Hepatocyte (in vitro differentiated cells): ENCODE results near the gene SERINC2. TPM values are rescaled to one million over a fixed set of nuclear protein-coding genes. Genes with fewer than 3 reads are reported as not detected.

Source experiments
- DNase-seq: peaks from one replicate; pipeline ENCODE4 v3.0.0-alpha.2; 2016; ENCODE audit warnings: low spot score
- H2AFZ ChIP-seq: fragments of 200-600 bp; sonication (generic); 2 replicates; pipeline ENCODE4 v1.6.0; 2016; ENCODE audit warnings: antibody characterized with exemption, mild to moderate bottlenecking
- H3K27ac ChIP-seq: fragments of 200-600 bp; sonication (generic); 2 replicates; pipeline ENCODE4 v1.5.1; 2016; ENCODE audit warnings: mild to moderate bottlenecking
- H3K27me3 ChIP-seq: fragments of 200-600 bp; sonication (generic); 2 replicates; pipeline ENCODE4 v1.6.1; 2016
- H3K36me3 ChIP-seq: fragments of 200-600 bp; sonication (generic); replicated peaks from 2 replicates; pipeline ENCODE4 v1.5.1; 2016; ENCODE audit warnings: low read depth; ENCODE audit not compliant: insufficient read depth
- H3K4me1 ChIP-seq: fragments of 200-600 bp; sonication (generic); 2 replicates; pipeline ENCODE4 v1.5.1; 2016; ENCODE audit warnings: mild to moderate bottlenecking, moderate library complexity; ENCODE audit not compliant: insufficient read depth
- H3K4me2 ChIP-seq: fragments of 200-600 bp; sonication (generic); 2 replicates; pipeline ENCODE4 v1.6.0; 2016
- H3K4me3 ChIP-seq: fragments of 200-600 bp; sonication (generic); 2 replicates; pipeline ENCODE4 v1.5.1; 2016; ENCODE audit warnings: mild to moderate bottlenecking
- H3K79me2 ChIP-seq: fragments of 200-600 bp; sonication (generic); 2 replicates; pipeline ENCODE4 v1.6.0; 2017; ENCODE audit warnings: mild to moderate bottlenecking
- H3K9me2 ChIP-seq: fragments of 200-600 bp; sonication (generic); replicated peaks from 2 replicates; pipeline ENCODE4 v1.6.0; 2017; ENCODE audit warnings: mild to moderate bottlenecking; ENCODE audit not compliant: insufficient read depth
- H3K9me3 ChIP-seq: fragments of 200-600 bp; sonication (generic); 2 replicates; pipeline ENCODE4 v1.5.1; 2016; ENCODE audit warnings: low read depth, mild to moderate bottlenecking
- H4K20me1 ChIP-seq: fragments of 200-600 bp; sonication (generic); 2 replicates; pipeline ENCODE4 v1.6.0; 2016; ENCODE audit warnings: mild to moderate bottlenecking; ENCODE audit not compliant: insufficient read depth, poor library complexity, severe bottlenecking
- CTCF ChIP-seq: fragments of 200-600 bp; sonication (generic); IDR thresholded peaks from 2 replicates; pipeline ENCODE4 v1.5.1; 2016; ENCODE audit warnings: antibody characterized with exemption, mild to moderate bottlenecking; ENCODE audit not compliant: poor library complexity
- EZH2 ChIP-seq: fragments of 200-600 bp; sonication (generic); IDR thresholded peaks from 2 replicates; pipeline ENCODE4 v1.6.1; 2016; ENCODE audit warnings: antibody characterized with exemption, mild to moderate bottlenecking, borderline replicate concordance
- EZH2phosphoT487 ChIP-seq: fragments of 200-600 bp; sonication (generic); IDR thresholded peaks from one replicate; pipeline ENCODE4 v1.6.1; 2018; ENCODE audit warnings: antibody characterized with exemption, mild to moderate bottlenecking, low read depth, moderate library complexity; ENCODE audit not compliant: unreplicated experiment, severe bottlenecking
- WGBS: methylation state at CpG from one replicate; pipeline ENCODE4 v1.1.6; 2016; ENCODE audit warnings: low lambda C conversion rate; ENCODE audit errors: missing lambda C conversion rate; 5-methylcytosine and 5-hydroxymethylcytosine counted together
- polyA plus RNA-seq: library from polyadenylated mRNA; unstranded; fragments of >200 nt; fragmentation: Nextera tagmentation; extraction: Ambion mirVana; gene quantifications from 2 replicates; pipeline ENCODE4 v1.2.1, GENCODE V29; 2016
- total RNA-seq: library from RNA; depleted of rRNA; stranded (reverse); fragments of >200 nt; gene quantifications from 2 replicates; pipeline ENCODE4 v1.2.3, GENCODE V29; 2014

The SERINC2 gene
- total and polyA plus RNA-seq, 2 experiments from 2014 or later = 53.6 to 164 TPM

GRCh38 chr1:31439276-31439675 lies 26.3 kb downstream of the SERINC2 start:
- Histone ChIP-seq H3K36me3 (no peaks in the 10 kb centered on the region), H3K27ac (no peak overlapping the region), H3K79me2 (no peaks in the 10 kb centered on the region), H3K9me3 (no peaks in the 10 kb centered on the region), H3K4me1 (peaks cover 4% of the 10 kb centered on the region), H4K20me1 (no peaks in the 10 kb centered on the region), H3K9me2 (no peaks in the 10 kb centered on the region), H3K27me3 (no peaks in the 10 kb centered on the region), H3K4me2 (no peak overlapping the region), H3K4me3 (no peak overlapping the region), H2AFZ (no peak overlapping the region)
- no peak for DNase-seq
- WGBS = 90% methylated on average over 3 of the region's 3 CpGs
- TF ChIP-seq CTCF (no peak), EZH2 (no peak), EZH2phosphoT487 (no peak)

- 78% methylated on average over 3 of the region's 3 CpGs for WGBS
- Histone ChIP-seq H3K79me2 (no peaks in the 10 kb centered on the region), H4K20me1 (no peaks in the 10 kb centered on the region), H3K4me2 (no peak overlapping the region), H3K4me3 (no peak overlapping the region), H3K36me3 (no peaks in the 10 kb centered on the region), H3K27ac (no peak overlapping the region), H3K4me1 (peaks cover 16% of the 10 kb centered on the region), H2AFZ (no peak overlapping the region), H3K27me3 (no peaks in the 10 kb centered on the region), H3K9me3 (no peaks in the 10 kb centered on the region), H3K9me2 (no peaks in the 10 kb centered on the region)
- no peak for DNase-seq
- no peak for TF ChIP-seq EZH2phosphoT487
- TF ChIP-seq CTCF = no peak
- no peak for TF ChIP-seq EZH2
Measured at GRCh38 chr1:31441073-31441472, 28.1 kb downstream of the SERINC2 start.

- peaks cover 16% of the 10 kb centered on the region for H3K4me1 ChIP-seq
- no peak overlapping the region for H3K4me3 ChIP-seq
- no peak overlapping the region for H3K27ac ChIP-seq
- no peaks in the 10 kb centered on the region for H3K9me3 ChIP-seq
- H3K9me2 ChIP-seq = no peaks in the 10 kb centered on the region
- 85% methylated on average over 4 of the region's 4 CpGs for WGBS
- no peaks in the 10 kb centered on the region for H3K36me3 ChIP-seq
- no peaks in the 10 kb centered on the region for H4K20me1 ChIP-seq
- no peak overlapping the region for H2AFZ ChIP-seq
- H3K79me2 ChIP-seq = no peaks in the 10 kb centered on the region
- no peaks in the 10 kb centered on the region for H3K27me3 ChIP-seq
- no peak overlapping the region for H3K4me2 ChIP-seq
- TF ChIP-seq EZH2phosphoT487 (no peak), CTCF (no peak), EZH2 (no peak)
- DNase-seq = no peak
Measured at GRCh38 chr1:31441558-31441957, 28.5 kb downstream of the SERINC2 start.
